Epithelial cell of prostate (primary cell): Measurements from ENCODE around the gene NRCAM.
"Not testable (repeated sequence)": the region's sequence is repeated elsewhere in the genome, so short reads cannot be mapped to it uniquely, and the experiment has no call there.

Source experiments
- DNase-seq: peaks from one replicate; pipeline ENCODE4 v3.0.0-alpha.2; 2011; ENCODE audit warnings: low read depth, low spot score
- H3K27ac ChIP-seq: fragments of 450-650 bp; 2 replicates; pipeline ENCODE4 v1.5.1; 2017; ENCODE audit warnings: mild to moderate bottlenecking

NRCAM gene

GRCh38 chr7:108360058-108360800 lies 96.0 kb downstream of the NRCAM start:
- no peak overlapping the region for H3K27ac ChIP-seq
- no peak for DNase-seq

GRCh38 chr7:108358553-108358952 lies 97.7 kb downstream of the NRCAM start:
- DNase-seq = peak; percentile 63
- H3K27ac ChIP-seq = peak overlapping the region; percentile 10

GRCh38 chr7:108351729-108352131 lies 104.5 kb downstream of the NRCAM start:
- DNase-seq = no peak
- H3K27ac ChIP-seq = no peak overlapping the region

GRCh38 chr7:108348913-108349312 lies 107.3 kb downstream of the NRCAM start:
- DNase-seq = peak; percentile 41

GRCh38 chr7:108347616-108348015 lies 108.6 kb downstream of the NRCAM start:
- H3K27ac ChIP-seq = no peak overlapping the region
- no peak for DNase-seq

More at GRCh38 chr7:108348913-108349312, 107.3 kb downstream of the NRCAM start:
- no peak overlapping the region for H3K27ac ChIP-seq

GRCh38 chr7:108345710-108346336 lies 110.4 kb downstream of the NRCAM start:
- DNase-seq = no peak
- H3K27ac ChIP-seq = no peak overlapping the region

- no peak overlapping the region for H3K27ac ChIP-seq
- DNase-seq = no peak
Measured at GRCh38 chr7:108340856-108341411, 115.3 kb downstream of the NRCAM start.

GRCh38 chr7:108340406-108340805 lies 115.8 kb downstream of the NRCAM start:
- not testable (repeated sequence) for DNase-seq, H3K27ac ChIP-seq

GRCh38 chr7:108335269-108335918 lies 120.8 kb downstream of the NRCAM start:
- no peak for DNase-seq

GRCh38 chr7:108332937-108333336 lies 123.3 kb downstream of the NRCAM start:
- no peak overlapping the region for H3K27ac ChIP-seq
- no peak for DNase-seq

More at GRCh38 chr7:108335269-108335918, 120.8 kb downstream of the NRCAM start:
- no peak overlapping the region for H3K27ac ChIP-seq

- no peak overlapping the region for H3K27ac ChIP-seq
- no peak for DNase-seq
Measured at GRCh38 chr7:108331971-108332370, 124.3 kb downstream of the NRCAM start.

- no peak for DNase-seq
- no peak overlapping the region for H3K27ac ChIP-seq
Measured at GRCh38 chr7:108330227-108330626, 126.0 kb downstream of the NRCAM start.

- no peak for DNase-seq
- H3K27ac ChIP-seq = no peak overlapping the region
Measured at GRCh38 chr7:108329514-108329913, 126.7 kb downstream of the NRCAM start.

- DNase-seq = no peak
- H3K27ac ChIP-seq = no peak overlapping the region
Measured at GRCh38 chr7:108328174-108328651, 128.0 kb downstream of the NRCAM start.

- no peak overlapping the region for H3K27ac ChIP-seq
Measured at GRCh38 chr7:108327353-108327752, 128.9 kb downstream of the NRCAM start.

GRCh38 chr7:108326938-108327337 lies 129.3 kb downstream of the NRCAM start:
- H3K27ac ChIP-seq = no peak overlapping the region
- no peak for DNase-seq

More at GRCh38 chr7:108327353-108327752, 128.9 kb downstream of the NRCAM start:
- DNase-seq = no peak

- no peak overlapping the region for H3K27ac ChIP-seq
- no peak for DNase-seq
Measured at GRCh38 chr7:108324053-108325038, 131.9 kb downstream of the NRCAM start.

- no peak overlapping the region for H3K27ac ChIP-seq
- no peak for DNase-seq
Measured at GRCh38 chr7:108322925-108323832, 133.1 kb downstream of the NRCAM start.

- H3K27ac ChIP-seq = no peak overlapping the region
- DNase-seq = no peak
Measured at GRCh38 chr7:108322046-108322445, 134.2 kb downstream of the NRCAM start.
